ENCODE data around the gene ZDHHC9.

Gene ZDHHC9

GRCh38 chrX:129761596-129761995 is 82.1 kb downstream of the ZDHHC9 start:
- DNase-seq, result no peak

GRCh38 chrX:129760981-129761380 is 82.7 kb downstream of the ZDHHC9 start:
- no peak for DNase-seq

GRCh38 chrX:129760155-129760554 is 83.5 kb downstream of the ZDHHC9 start:
- DNase-seq, result no peak

GRCh38 chrX:129759576-129760061 is 84.1 kb downstream of the ZDHHC9 start:
- peak; percentile 51 for DNase-seq

- no peak for DNase-seq
These were observed 87.7 kb downstream of the ZDHHC9 start for GRCh38 chrX:129755779-129756650.

GRCh38 chrX:129754056-129755024 is 89.3 kb downstream of the ZDHHC9 start:
- no peak for DNase-seq

Data from activated CD8-positive, alpha-beta memory T cell treated with anti-CD3 and anti-CD28 coated beads, Interleukin-2, amount 50 U/mL, for 4 hours (primary cell).